Choroid plexus epithelial cell (primary cell): ENCODE data around the gene PLEKHA8.

Source experiments
- DNase-seq: peaks from one replicate; pipeline ENCODE4 v3.0.0-alpha.2; 2010; ENCODE audit warnings: low read depth
- H3K4me3 ChIP-seq: 2 replicates; pipeline ENCODE4 v1.5.1; 2011; ENCODE audit warnings: low read depth, mild to moderate bottlenecking, control low read depth, low read length, moderate library complexity
- CTCF ChIP-seq: conservative IDR thresholded peaks from 2 replicates; pipeline ENCODE4 v1.5.1; 2011; ENCODE audit warnings: low read depth, mild to moderate bottlenecking, control low read depth, inconsistent platforms, low read length, moderate library complexity

The PLEKHA8 gene

DNA sequence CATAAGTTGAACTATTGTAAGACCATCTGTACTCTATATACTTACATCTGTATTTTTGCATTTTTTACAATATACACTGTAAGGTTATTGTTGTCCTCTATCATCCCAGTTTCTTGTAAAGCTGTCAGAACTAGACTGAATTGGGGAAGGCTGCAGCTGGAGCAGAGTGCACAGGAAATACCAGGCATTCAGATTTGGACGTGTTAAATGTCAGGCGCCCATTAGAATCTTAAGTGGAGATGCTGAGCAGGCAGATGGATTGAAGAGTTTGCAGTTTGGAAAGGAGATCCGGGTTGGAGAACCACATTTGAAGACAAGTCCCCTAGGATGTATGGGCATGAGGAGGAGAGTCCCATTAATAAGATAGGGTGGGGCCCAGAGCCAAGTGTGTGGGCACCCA, 147.0 kb downstream of the PLEKHA8 start:
- TF ChIP-seq CTCF, result no peak
- H3K4me3 ChIP-seq, result no peak overlapping the region
- DNase-seq, result peak; percentile 5

DNA sequence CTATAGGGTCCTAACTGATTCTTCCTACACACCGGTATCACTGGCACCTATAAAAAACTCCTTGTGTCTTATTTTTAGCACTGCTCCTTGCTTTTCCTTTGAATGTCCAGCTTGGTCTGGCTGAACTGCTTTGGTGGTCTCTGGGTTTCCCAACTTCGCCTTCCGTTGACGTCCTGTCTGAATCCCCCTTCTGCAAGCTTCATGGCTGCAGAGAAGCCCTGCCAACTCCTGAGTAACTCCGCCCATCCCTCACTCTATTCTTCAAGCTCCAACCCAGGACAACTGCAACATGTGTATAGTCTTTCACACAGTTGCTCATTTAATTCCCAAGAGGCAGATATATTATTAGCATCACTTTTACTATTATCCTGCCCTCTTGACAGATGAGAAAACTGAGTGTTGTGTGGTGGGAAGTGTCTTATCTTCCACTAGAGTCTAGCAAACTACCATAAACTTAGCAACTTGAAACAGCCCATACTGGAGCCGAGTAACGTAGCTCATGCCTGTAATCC, 147.5 kb downstream of the PLEKHA8 start:
- DNase-seq, result no peak
- H3K4me3 ChIP-seq, result no peak overlapping the region
- no peak for TF ChIP-seq CTCF

- DNase-seq, result no peak
- no peak for TF ChIP-seq CTCF
- no peak overlapping the region for H3K4me3 ChIP-seq
Observed at GRCh38 chr7:30176463-30177109, 148.4 kb downstream of the PLEKHA8 start.

DNA sequence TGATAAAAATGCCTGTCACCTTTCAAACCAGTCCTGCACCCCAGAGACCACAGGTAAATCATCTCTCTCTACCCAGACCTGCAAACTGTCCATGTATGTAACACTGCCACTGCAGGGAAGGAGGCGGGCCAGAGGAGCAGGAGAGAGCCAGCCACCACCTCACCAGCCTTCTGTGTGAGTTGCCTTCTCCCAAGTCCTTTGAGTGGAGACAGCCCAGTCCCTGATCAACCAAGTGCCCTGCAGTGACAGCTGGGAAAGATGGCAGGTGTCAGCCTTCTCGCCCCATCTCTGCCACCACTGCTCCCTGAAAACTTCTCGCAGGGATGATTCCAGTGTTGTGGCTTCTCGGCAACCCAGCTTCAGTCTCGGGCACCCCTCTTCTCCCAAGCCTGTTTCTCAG, 149.0 kb downstream of the PLEKHA8 start:
- no peak for DNase-seq
- no peak for TF ChIP-seq CTCF
- no peak overlapping the region for H3K4me3 ChIP-seq

- no peak overlapping the region for H3K4me3 ChIP-seq
- no peak for DNase-seq
- TF ChIP-seq CTCF, result no peak
Observed at GRCh38 chr7:30177965-30178364, 149.8 kb downstream of the PLEKHA8 start.

- no peak overlapping the region for H3K4me3 ChIP-seq
- peak; percentile 15 for DNase-seq
- TF ChIP-seq CTCF, result no peak
Observed at GRCh38 chr7:30178748-30179436, 150.7 kb downstream of the PLEKHA8 start.
